Cardiac fibroblast (primary cell): ENCODE data around the gene CTDP1.

Experiments
- DNase-seq, 2 donors: peaks; one replicate each; pipeline versions ENCODE4 v3.0.0 to v3.0.0-alpha.2; 2010; ENCODE audit warnings: low read depth in 2 of 2
- H3K4me3 ChIP-seq, 2 donors: replicated peaks in 1 of 2; 1 replicate in 1 of 2; 2 replicates in 1 of 2; pipeline ENCODE4 v1.5.1; 2011; ENCODE audit warnings: low read depth in 2 of 2, low read length in 2 of 2, mild to moderate bottlenecking in 2 of 2, moderate library complexity in 1 of 2
- CTCF ChIP-seq: IDR thresholded peaks from one replicate; pipeline ENCODE4 v1.5.1; 2011; ENCODE audit warnings: low read depth, mild to moderate bottlenecking, low read length, inconsistent platforms

The CTDP1 gene

GRCh38 chr18:79679552-79680099 lies at the start of gene CTDP1:
Gene CTDP1 (plus strand): TSS chr18:79679803. CDS start chr18:79679948, 145 bp downstream.
- peak; percentile 95 to 96 for DNase-seq

GRCh38 chr18:79630281-79631095 lies 49.1 kb upstream of the CTDP1 start:
- DNase-seq = no peak
- TF ChIP-seq CTCF = no peak

More at GRCh38 chr18:79679552-79680099, at the start of gene CTDP1:
- TF ChIP-seq CTCF = no peak
- H3K4me3 ChIP-seq = peak within 1 kb of the TSS; percentile 77 to 92

GRCh38 chr18:79631096-79631507 lies 48.5 kb upstream of the CTDP1 start:
- no peak for TF ChIP-seq CTCF
- H3K4me3 ChIP-seq = no peak overlapping the region
- DNase-seq = no peak

More at GRCh38 chr18:79630281-79631095, 49.1 kb upstream of the CTDP1 start:
- H3K4me3 ChIP-seq = no peak overlapping the region

GRCh38 chr18:79631761-79632446 lies 47.7 kb upstream of the CTDP1 start:
- no peak for TF ChIP-seq CTCF
- DNase-seq = no peak
- no peak overlapping the region for H3K4me3 ChIP-seq

- no peak for DNase-seq
- no peak overlapping the region for H3K4me3 ChIP-seq
- no peak for TF ChIP-seq CTCF
Observed at GRCh38 chr18:79632765-79633164, 46.8 kb upstream of the CTDP1 start.

GRCh38 chr18:79634186-79634585 lies 45.4 kb upstream of the CTDP1 start:
- DNase-seq = no peak
- TF ChIP-seq CTCF = no peak
- no peak overlapping the region for H3K4me3 ChIP-seq
